SK-N-SH treated with all-trans-retinoic acid at 6 μM for 48 hours (cell line): ENCODE results near the gene USP7.

Experiments
- ATAC-seq: fragments of 200-7000 bp; cut with Tn5 transposase; 3 replicates; pipeline ENCODE4 v1.9.1; 2020; ENCODE audit warnings: mild to moderate bottlenecking, moderate library complexity
- ARNTL ChIP-seq: fragments of 450-650 bp; formaldehyde crosslinking; IDR thresholded peaks from 2 replicates; pipeline ENCODE4 v1.5.0; 2020; ENCODE audit warnings: low read depth, mild to moderate bottlenecking, moderate library complexity, borderline replicate concordance
- CREB5 ChIP-seq: fragments of 250-450 bp; sonication (Bioruptor Pico); IDR thresholded peaks from 2 replicates; pipeline ENCODE4 v1.5.1; 2020; ENCODE audit warnings: low read depth, mild to moderate bottlenecking, moderate library complexity
- CSDC2 ChIP-seq: fragments of 250-450 bp; sonication (Bioruptor Pico); IDR thresholded peaks from 2 replicates; pipeline ENCODE4 v1.5.0; 2020; ENCODE audit warnings: mild to moderate bottlenecking, moderate library complexity
- ESRRG ChIP-seq: fragments of 250-450 bp; sonication (Bioruptor Pico); IDR thresholded peaks from 2 replicates; pipeline ENCODE4 v1.6.1; 2021; ENCODE audit warnings: mild to moderate bottlenecking
- ISL1 ChIP-seq: fragments of 250-450 bp; sonication (Bioruptor Pico); IDR thresholded peaks from 2 replicates; pipeline ENCODE4 v2.1.2; 2022; ENCODE audit warnings: mild to moderate bottlenecking, moderate library complexity
- POU6F1 ChIP-seq: fragments of 250-450 bp; sonication (Bioruptor Pico); IDR thresholded peaks from 2 replicates; pipeline ENCODE4 v1.8.0; 2021; ENCODE audit warnings: low read depth, mild to moderate bottlenecking, moderate library complexity, borderline replicate concordance
- PPARA ChIP-seq: fragments of 250-450 bp; sonication (Bioruptor Pico); IDR thresholded peaks from 2 replicates; pipeline ENCODE4 v1.5.0; 2020; ENCODE audit warnings: mild to moderate bottlenecking, borderline replicate concordance
- RARB ChIP-seq: fragments of 250-450 bp; sonication (Bioruptor Pico); IDR thresholded peaks from 2 replicates; pipeline ENCODE4 v1.8.0; 2021; ENCODE audit warnings: mild to moderate bottlenecking, moderate library complexity
- SNAI2 ChIP-seq: fragments of 250-450 bp; sonication (Bioruptor Pico); IDR thresholded peaks from 2 replicates; pipeline ENCODE4 v1.5.0; 2020; ENCODE audit warnings: mild to moderate bottlenecking, moderate library complexity
- TCF4 ChIP-seq: fragments of 250-450 bp; sonication (Bioruptor Pico); IDR thresholded peaks from 2 replicates; pipeline ENCODE4 v1.8.0; 2021; ENCODE audit warnings: mild to moderate bottlenecking, moderate library complexity, borderline replicate concordance
- TOX ChIP-seq: fragments of 250-450 bp; sonication (Bioruptor Pico); IDR thresholded peaks from 2 replicates; pipeline ENCODE4 v1.8.0; 2021; ENCODE audit warnings: mild to moderate bottlenecking, moderate library complexity, borderline replicate concordance
- ZC3H10 ChIP-seq: fragments of 250-450 bp; sonication (Bioruptor Pico); IDR thresholded peaks from 2 replicates; pipeline ENCODE4 v1.5.1; 2021; ENCODE audit warnings: mild to moderate bottlenecking, moderate library complexity
- ZNF565 ChIP-seq: fragments of 450-650 bp; formaldehyde crosslinking; conservative IDR thresholded peaks from 2 replicates; pipeline ENCODE4 v1.5.0; 2020; ENCODE audit warnings: low read depth, mild to moderate bottlenecking, moderate library complexity
- ZNF70 ChIP-seq: fragments of 450-650 bp; formaldehyde crosslinking; IDR thresholded peaks from 2 replicates; pipeline ENCODE4 v1.5.0; 2020; ENCODE audit warnings: mild to moderate bottlenecking, moderate library complexity
- ZNF8 ChIP-seq: fragments of 450-650 bp; formaldehyde crosslinking; IDR thresholded peaks from 2 replicates; pipeline ENCODE4 v1.5.0; 2020; ENCODE audit warnings: mild to moderate bottlenecking, moderate library complexity
- TF ChIP-seq, protein P1 (sequence below): fragments of 250-450 bp; sonication (Bioruptor Pico); IDR thresholded peaks from 2 replicates; pipeline ENCODE4 v1.5.0; 2020; ENCODE audit warnings: mild to moderate bottlenecking, moderate library complexity
- TF ChIP-seq, protein P2 (sequence below): fragments of 250-450 bp; sonication (Bioruptor Pico); IDR thresholded peaks from 2 replicates; pipeline ENCODE4 v1.5.1; 2021; ENCODE audit warnings: mild to moderate bottlenecking, moderate library complexity
- TF ChIP-seq, protein P3 (sequence below): fragments of 250-450 bp; sonication (Bioruptor Pico); IDR thresholded peaks from 2 replicates; pipeline ENCODE4 v1.8.0; 2020; ENCODE audit warnings: mild to moderate bottlenecking, moderate library complexity, borderline replicate concordance

The USP7 gene

GRCh38 chr16:8931859-8932258, 31.8 kb downstream of the USP7 start:
- TF ChIP-seq ZC3H10 (CRISPR knock-in tag), result no peak
- peak; percentile 73; the same call in 1 of the 2 replicates for TF ChIP-seq SNAI2 (CRISPR knock-in tag)
- no peak for ATAC-seq

- TF ChIP-seq ZNF565, result no peak
- no peak for ATAC-seq
These were observed 34.5 kb downstream of the USP7 start for GRCh38 chr16:8929086-8929748.

DNA sequence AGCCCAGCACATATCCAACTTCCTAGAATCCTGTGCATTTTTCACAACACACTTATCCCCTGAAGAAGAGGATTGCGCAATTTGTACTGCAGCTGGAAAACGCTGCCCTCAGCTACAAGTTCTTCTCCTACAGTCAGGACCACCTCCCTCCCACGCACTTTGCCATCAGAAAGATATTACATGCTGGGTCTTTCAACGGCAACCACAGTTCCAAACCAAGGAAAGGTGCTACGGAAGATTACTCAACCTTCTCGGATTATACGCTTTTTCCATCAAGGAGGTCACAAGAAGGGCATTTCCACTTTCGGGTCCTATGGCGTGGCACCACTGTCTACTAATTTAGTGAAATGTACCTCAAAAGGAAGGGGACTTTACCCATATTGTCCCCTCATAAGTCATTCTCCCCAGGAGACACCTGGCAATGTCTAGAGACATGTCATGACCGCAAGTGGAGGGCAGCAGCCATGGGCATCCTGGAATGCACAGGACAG, 35.2 kb downstream of the USP7 start:
- no peak for ATAC-seq
- TF ChIP-seq RARB (CRISPR knock-in tag) (no peak), ESRRG (CRISPR knock-in tag) (no peak), ISL1 (CRISPR knock-in tag) (no peak), PPARA (CRISPR knock-in tag) (no peak), TCF4 (CRISPR knock-in tag) (no peak), ARNTL (no peak), ZC3H10 (CRISPR knock-in tag) (no peak), CREB5 (CRISPR knock-in tag) (no peak), TOX (CRISPR knock-in tag) (no peak), POU6F1 (no peak)
- TF ChIP-seq, protein P1, sequence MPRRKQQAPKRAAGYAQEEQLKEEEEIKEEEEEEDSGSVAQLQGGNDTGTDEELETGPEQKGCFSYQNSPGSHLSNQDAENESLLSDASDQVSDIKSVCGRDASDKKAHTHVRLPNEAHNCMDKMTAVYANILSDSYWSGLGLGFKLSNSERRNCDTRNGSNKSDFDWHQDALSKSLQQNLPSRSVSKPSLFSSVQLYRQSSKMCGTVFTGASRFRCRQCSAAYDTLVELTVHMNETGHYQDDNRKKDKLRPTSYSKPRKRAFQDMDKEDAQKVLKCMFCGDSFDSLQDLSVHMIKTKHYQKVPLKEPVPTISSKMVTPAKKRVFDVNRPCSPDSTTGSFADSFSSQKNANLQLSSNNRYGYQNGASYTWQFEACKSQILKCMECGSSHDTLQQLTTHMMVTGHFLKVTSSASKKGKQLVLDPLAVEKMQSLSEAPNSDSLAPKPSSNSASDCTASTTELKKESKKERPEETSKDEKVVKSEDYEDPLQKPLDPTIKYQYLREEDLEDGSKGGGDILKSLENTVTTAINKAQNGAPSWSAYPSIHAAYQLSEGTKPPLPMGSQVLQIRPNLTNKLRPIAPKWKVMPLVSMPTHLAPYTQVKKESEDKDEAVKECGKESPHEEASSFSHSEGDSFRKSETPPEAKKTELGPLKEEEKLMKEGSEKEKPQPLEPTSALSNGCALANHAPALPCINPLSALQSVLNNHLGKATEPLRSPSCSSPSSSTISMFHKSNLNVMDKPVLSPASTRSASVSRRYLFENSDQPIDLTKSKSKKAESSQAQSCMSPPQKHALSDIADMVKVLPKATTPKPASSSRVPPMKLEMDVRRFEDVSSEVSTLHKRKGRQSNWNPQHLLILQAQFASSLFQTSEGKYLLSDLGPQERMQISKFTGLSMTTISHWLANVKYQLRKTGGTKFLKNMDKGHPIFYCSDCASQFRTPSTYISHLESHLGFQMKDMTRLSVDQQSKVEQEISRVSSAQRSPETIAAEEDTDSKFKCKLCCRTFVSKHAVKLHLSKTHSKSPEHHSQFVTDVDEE (CRISPR knock-in tag), result no peak
- TF ChIP-seq, protein P2, sequence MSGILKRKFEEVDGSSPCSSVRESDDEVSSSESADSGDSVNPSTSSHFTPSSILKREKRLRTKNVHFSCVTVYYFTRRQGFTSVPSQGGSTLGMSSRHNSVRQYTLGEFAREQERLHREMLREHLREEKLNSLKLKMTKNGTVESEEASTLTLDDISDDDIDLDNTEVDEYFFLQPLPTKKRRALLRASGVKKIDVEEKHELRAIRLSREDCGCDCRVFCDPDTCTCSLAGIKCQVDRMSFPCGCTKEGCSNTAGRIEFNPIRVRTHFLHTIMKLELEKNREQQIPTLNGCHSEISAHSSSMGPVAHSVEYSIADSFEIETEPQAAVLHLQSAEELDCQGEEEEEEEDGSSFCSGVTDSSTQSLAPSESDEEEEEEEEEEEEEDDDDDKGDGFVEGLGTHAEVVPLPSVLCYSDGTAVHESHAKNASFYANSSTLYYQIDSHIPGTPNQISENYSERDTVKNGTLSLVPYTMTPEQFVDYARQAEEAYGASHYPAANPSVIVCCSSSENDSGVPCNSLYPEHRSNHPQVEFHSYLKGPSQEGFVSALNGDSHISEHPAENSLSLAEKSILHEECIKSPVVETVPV (CRISPR knock-in tag), result no peak

GRCh38 chr16:8926827-8927226, 36.9 kb downstream of the USP7 start:
- no peak for ATAC-seq
- TF ChIP-seq ARNTL (no peak), SNAI2 (CRISPR knock-in tag) (no peak), ESRRG (CRISPR knock-in tag) (no peak), CSDC2 (CRISPR knock-in tag) (no peak), ZNF8 (CRISPR knock-in tag) (no peak)

GRCh38 chr16:8925455-8925854, 38.3 kb downstream of the USP7 start:
- no peak for ATAC-seq
- no peak for TF ChIP-seq ZNF70 (CRISPR knock-in tag)
- TF ChIP-seq, protein P3, sequence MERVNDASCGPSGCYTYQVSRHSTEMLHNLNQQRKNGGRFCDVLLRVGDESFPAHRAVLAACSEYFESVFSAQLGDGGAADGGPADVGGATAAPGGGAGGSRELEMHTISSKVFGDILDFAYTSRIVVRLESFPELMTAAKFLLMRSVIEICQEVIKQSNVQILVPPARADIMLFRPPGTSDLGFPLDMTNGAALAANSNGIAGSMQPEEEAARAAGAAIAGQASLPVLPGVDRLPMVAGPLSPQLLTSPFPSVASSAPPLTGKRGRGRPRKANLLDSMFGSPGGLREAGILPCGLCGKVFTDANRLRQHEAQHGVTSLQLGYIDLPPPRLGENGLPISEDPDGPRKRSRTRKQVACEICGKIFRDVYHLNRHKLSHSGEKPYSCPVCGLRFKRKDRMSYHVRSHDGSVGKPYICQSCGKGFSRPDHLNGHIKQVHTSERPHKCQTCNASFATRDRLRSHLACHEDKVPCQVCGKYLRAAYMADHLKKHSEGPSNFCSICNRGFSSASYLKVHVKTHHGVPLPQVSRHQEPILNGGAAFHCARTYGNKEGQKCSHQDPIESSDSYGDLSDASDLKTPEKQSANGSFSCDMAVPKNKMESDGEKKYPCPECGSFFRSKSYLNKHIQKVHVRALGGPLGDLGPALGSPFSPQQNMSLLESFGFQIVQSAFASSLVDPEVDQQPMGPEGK (CRISPR knock-in tag), result no peak
- no peak for TF ChIP-seq ZNF565
- TF ChIP-seq, protein P2 (CRISPR knock-in tag), result no peak
- no peak for TF ChIP-seq CSDC2 (CRISPR knock-in tag)
- TF ChIP-seq SNAI2 (CRISPR knock-in tag), result no peak
- no peak for TF ChIP-seq ISL1 (CRISPR knock-in tag)
- no peak for TF ChIP-seq PPARA (CRISPR knock-in tag)
- TF ChIP-seq POU6F1, result no peak
- no peak for TF ChIP-seq ESRRG (CRISPR knock-in tag)
- TF ChIP-seq ZC3H10 (CRISPR knock-in tag), result no peak
- TF ChIP-seq TOX (CRISPR knock-in tag), result no peak
